GM12891 (cell line): ENCODE results near the gene FOLR1.

Experiments used
- POLR2A ChIP-seq: IDR thresholded peaks from 2 replicates; pipeline ENCODE4 v1.6.1; 2011; ENCODE audit warnings: low read depth, low read length, control low read depth
- POLR2AphosphoS5 ChIP-seq: IDR thresholded peaks from 2 replicates; pipeline ENCODE4 v1.6.1; 2011; ENCODE audit warnings: low read depth, low read length, control low read depth
- TAF1 ChIP-seq: IDR thresholded peaks from 2 replicates; pipeline ENCODE4 v1.6.1; 2011; ENCODE audit warnings: low read depth, low read length, control low read depth

DNA sequence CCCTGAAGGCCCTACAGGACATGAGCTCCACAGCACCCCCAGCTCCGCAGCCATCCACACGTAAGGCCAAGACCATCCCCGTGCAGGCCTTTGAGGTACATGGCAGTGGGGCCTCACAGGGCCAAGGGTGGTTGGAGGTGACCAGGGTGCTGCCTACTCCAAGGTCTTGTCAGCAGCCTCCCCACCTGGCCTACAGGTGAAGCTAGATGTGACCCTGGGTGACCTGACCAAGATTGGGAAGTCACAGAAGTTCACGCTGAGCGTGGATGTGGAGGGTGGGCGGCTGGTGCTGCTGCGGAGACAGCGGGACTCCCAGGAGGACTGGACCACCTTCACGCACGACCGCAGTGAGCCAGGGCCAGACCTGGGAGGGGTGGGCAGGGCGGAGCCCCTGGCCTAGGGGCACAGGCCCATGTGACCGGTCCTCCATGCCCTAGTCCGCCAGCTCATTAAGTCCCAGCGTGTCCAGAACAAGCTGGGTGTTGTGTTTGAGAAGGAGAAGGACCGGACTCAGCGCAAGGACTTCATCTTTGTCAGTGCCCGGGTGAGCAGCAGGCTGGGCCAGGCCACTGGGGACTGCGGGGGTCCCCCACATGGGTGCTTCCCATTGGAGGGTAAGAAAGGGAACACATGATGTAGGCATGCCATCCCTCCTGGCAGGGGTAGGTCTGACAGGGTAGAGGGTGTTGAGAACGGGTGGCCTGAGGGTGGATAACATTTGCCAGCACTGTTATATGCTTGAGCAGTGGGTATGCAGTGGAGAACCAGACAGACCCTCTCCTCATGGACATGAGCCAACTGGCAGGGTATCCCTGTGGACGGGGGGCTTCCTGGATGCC lies 38.2 kb downstream of the FOLR1 start:
- TF ChIP-seq POLR2AphosphoS5 = no peak
- TF ChIP-seq TAF1 = no peak
- TF ChIP-seq POLR2A = no peak
